H1 (cell line): ENCODE measurements around the gene ATF7.

Source experiments
- BRCA1 ChIP-seq: IDR thresholded peaks from 2 replicates; pipeline ENCODE4 v1.6.1; 2012; ENCODE audit warnings: low read depth, low read length, improper control_type of control experiment
- CHD1 ChIP-seq: IDR thresholded peaks from 2 replicates; pipeline ENCODE4 v1.6.1; 2012; ENCODE audit warnings: low read depth, low read length, improper control_type of control experiment
- EP300 ChIP-seq, 2 experiments: IDR thresholded peaks; 1 replicate in 1 of 2; 2 replicates in 1 of 2; pipeline ENCODE4 v1.6.1; 2011 to 2012; ENCODE audit warnings: low read depth in 2 of 2, low read length in 2 of 2, mild to moderate bottlenecking in 2 of 2, borderline replicate concordance in 1 of 2, inconsistent platforms in 1 of 2, moderate library complexity in 1 of 2
- GABPA ChIP-seq: IDR thresholded peaks from 2 replicates; pipeline ENCODE4 v1.6.1; 2011; ENCODE audit warnings: mild to moderate bottlenecking, low read length, moderate library complexity, borderline replicate concordance; ENCODE audit not compliant: insufficient read depth
- POLR2A ChIP-seq, 2 experiments: IDR thresholded peaks; 1 replicate in 1 of 2; 2 replicates in 1 of 2; pipeline ENCODE4 v1.6.1; 2011; ENCODE audit warnings: low read depth in 2 of 2, low read length in 2 of 2, mild to moderate bottlenecking in 2 of 2; ENCODE audit errors: control extremely low read depth in 1 of 2
- RAD21 ChIP-seq, 2 experiments: IDR thresholded peaks in 1 of 2; conservative IDR thresholded peaks in 1 of 2; 2 replicates each; pipeline ENCODE4 v1.6.1; 2011; ENCODE audit warnings: low read depth in 2 of 2, low read length in 2 of 2, improper control_type of control experiment in 1 of 2, inconsistent platforms in 1 of 2, mild to moderate bottlenecking in 1 of 2, moderate library complexity in 1 of 2
- TAF1 ChIP-seq: IDR thresholded peaks from 2 replicates; pipeline ENCODE4 v1.6.1; 2011; ENCODE audit warnings: mild to moderate bottlenecking, low read depth, low read length
- TCF12 ChIP-seq: IDR thresholded peaks from 2 replicates; pipeline ENCODE4 v1.6.1; 2011; ENCODE audit warnings: low read depth, mild to moderate bottlenecking, low read length
- TEAD4 ChIP-seq: IDR thresholded peaks from 2 replicates; pipeline ENCODE4 v1.6.1; 2012; ENCODE audit warnings: low read depth, low read length, inconsistent platforms, mixed read lengths
- TF ChIP-seq, protein P1 (sequence below): IDR thresholded peaks from 2 replicates; pipeline ENCODE4 v1.6.1; 2011; ENCODE audit warnings: low read length, improper control_type of control experiment
- TF ChIP-seq, protein P2 (sequence below), 3 experiments: IDR thresholded peaks; 1 replicate in 2 of 3; 2 replicates in 1 of 3; pipeline versions ENCODE4 v1.5.1 to v1.6.1; 2011; ENCODE audit warnings: low read length in 3 of 3, mild to moderate bottlenecking in 3 of 3, inconsistent platforms in 2 of 3, low read depth in 1 of 3, moderate library complexity in 1 of 3; ENCODE audit not compliant: insufficient read depth in 1 of 3; ENCODE audit errors: control extremely low read depth in 1 of 3
- TF ChIP-seq, protein P3 (sequence below): IDR thresholded peaks from 2 replicates; pipeline ENCODE4 v1.6.1; 2012; ENCODE audit warnings: inconsistent platforms

DNA sequence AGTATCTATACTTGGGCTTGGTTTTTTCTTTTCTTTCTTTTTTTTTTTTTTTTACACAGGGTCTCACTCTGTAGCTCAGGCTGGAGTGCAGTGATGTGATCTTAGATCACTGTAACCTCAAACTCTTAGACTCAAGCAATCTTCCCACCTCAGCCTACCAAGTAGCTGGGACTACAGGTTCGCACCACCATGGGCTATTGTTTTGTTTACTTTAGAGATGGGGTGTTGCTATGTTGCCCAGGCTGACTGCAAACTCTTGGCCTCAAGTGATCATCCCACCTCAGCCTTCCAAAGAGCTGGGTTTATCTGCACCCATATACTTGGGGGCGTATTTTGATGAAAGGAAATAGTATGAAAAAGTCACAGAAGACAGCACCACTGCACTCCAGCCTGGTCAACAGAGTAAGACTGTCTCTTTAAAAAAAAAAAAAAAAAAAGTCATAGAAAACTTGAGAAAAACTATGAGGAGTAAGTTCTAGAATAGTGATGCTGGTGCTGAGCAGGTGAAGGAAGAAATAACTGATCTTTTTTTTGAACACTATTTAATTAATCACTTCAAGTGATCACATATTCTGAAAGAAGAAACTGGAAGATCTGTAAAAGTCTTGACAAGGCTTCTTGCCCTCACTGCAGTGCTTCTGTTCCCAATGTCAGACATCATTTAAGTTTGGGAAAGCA, 65.1 kb downstream of the ATF7 start:
- TF ChIP-seq TCF12 (no peak), TAF1 (no peak), POLR2A (IDR thresholded peaks at IDR 0.05; ENCODE audit: control extremely low read depth in 1 of 2, low read depth in 2 of 2, low read length in 2 of 2) (no peak), CHD1 (no peak), GABPA (no peak), EP300 (IDR thresholded peaks at IDR 0.05; ENCODE audit: borderline replicate concordance in 1 of 2, low read depth in 2 of 2, low read length in 2 of 2) (no peak), RAD21 (IDR thresholded peaks at IDR 0.05 in 1 of 2, conservative IDR thresholded peaks at IDR 0.05 in 1 of 2; ENCODE audit: low read depth in 2 of 2, low read length in 2 of 2) (no peak), BRCA1 (no peak), TEAD4 (no peak)
- TF ChIP-seq, protein P1, sequence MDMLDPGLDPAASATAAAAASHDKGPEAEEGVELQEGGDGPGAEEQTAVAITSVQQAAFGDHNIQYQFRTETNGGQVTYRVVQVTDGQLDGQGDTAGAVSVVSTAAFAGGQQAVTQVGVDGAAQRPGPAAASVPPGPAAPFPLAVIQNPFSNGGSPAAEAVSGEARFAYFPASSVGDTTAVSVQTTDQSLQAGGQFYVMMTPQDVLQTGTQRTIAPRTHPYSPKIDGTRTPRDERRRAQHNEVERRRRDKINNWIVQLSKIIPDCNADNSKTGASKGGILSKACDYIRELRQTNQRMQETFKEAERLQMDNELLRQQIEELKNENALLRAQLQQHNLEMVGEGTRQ: no peak
- TF ChIP-seq, protein P2, sequence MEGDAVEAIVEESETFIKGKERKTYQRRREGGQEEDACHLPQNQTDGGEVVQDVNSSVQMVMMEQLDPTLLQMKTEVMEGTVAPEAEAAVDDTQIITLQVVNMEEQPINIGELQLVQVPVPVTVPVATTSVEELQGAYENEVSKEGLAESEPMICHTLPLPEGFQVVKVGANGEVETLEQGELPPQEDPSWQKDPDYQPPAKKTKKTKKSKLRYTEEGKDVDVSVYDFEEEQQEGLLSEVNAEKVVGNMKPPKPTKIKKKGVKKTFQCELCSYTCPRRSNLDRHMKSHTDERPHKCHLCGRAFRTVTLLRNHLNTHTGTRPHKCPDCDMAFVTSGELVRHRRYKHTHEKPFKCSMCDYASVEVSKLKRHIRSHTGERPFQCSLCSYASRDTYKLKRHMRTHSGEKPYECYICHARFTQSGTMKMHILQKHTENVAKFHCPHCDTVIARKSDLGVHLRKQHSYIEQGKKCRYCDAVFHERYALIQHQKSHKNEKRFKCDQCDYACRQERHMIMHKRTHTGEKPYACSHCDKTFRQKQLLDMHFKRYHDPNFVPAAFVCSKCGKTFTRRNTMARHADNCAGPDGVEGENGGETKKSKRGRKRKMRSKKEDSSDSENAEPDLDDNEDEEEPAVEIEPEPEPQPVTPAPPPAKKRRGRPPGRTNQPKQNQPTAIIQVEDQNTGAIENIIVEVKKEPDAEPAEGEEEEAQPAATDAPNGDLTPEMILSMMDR (IDR thresholded peaks at IDR 0.05; ENCODE audit: control extremely low read depth in 1 of 3, insufficient read depth in 1 of 3, low read depth in 1 of 3, low read length in 3 of 3): no peak
- TF ChIP-seq, protein P3, sequence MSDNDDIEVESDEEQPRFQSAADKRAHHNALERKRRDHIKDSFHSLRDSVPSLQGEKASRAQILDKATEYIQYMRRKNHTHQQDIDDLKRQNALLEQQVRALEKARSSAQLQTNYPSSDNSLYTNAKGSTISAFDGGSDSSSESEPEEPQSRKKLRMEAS: no peak
